T-helper 9 cell (primary cell): ENCODE results near the gene NPHP4.

Experiments used
- DNase-seq: peaks from one replicate; pipeline ENCODE4 v3.0.0-alpha.2; 2020

NPHP4 gene

GRCh38 chr1:5888606-5889211, 103.5 kb downstream of the NPHP4 start:
- DNase-seq: no peak

DNA sequence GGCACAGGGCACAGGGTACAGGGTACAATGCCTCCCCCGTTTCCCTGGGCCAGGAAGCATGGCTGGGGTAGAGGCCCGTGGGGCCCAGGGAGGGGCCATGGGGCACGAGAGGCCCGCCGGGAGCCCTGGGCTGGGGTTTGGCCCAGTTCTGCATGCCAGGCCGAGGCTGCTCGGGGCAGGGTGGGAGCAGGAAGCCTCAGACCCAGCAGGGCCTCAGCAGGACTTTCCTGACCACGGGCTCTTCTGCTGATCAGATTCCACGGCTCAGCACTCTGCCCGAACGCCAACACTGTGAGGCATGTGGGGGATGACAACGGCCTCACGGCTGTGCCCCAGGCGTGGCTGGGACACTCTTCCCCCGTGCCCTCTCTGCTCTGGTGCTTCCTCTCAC, 104.3 kb downstream of the NPHP4 start:
- no peak for DNase-seq

- DNase-seq: no peak
These were observed 104.8 kb downstream of the NPHP4 start for GRCh38 chr1:5887349-5887970.

DNA sequence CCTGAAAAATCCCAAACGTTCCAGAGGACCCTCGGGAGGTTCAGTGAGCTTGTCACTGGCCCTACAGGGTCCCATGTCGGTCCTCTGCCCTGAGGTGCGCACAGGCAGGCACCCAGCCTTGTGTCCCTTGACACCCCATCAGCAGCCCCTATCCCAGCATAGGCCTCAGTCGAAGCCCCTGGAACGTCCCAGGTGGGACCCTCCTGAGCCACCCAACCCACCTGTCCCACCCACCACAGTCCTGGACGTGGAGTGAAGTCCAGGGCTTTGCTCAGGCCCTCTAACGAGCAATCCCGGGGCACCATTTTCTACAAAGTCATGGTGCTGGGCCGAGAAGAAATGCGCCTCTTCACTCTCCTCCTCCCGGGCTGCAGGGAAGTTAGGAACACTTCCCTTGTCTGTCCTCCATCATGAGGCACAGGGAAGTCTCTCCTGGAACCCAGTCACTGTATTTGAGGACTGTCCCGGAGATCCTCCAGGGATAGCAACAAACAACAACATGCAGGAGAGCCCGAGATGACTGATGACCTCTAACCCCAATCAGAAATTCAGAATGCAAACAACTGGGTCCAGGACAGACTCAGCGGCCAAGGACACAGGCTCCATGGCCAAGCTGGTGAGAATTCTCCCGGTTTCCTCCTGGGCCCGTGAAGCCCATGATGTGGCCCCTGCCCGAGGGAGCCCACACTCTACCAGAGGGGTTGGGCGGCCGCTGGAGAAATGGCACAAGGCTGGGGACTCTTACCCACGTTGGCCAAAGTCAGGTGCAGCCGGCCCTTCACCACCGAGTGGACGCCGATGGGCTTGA, 105.5 kb downstream of the NPHP4 start:
- DNase-seq: no peak

DNA sequence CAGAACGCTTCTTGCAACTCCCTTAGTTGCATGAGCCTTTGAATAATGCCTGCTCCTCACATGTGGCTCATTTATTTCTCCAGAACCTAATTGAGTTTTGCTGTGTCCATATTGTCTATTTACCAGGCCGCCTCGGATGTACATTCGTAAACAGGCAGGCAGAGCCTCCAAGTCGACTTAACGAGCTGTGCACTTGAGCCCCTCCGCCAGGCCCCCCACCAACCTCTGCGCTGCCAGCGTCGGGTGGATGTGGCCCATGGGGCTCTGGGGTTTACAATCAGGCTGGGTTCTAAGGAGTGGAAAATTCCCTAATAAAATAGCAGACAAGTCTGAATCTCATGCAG, 106.1 kb downstream of the NPHP4 start:
- no peak for DNase-seq

DNA sequence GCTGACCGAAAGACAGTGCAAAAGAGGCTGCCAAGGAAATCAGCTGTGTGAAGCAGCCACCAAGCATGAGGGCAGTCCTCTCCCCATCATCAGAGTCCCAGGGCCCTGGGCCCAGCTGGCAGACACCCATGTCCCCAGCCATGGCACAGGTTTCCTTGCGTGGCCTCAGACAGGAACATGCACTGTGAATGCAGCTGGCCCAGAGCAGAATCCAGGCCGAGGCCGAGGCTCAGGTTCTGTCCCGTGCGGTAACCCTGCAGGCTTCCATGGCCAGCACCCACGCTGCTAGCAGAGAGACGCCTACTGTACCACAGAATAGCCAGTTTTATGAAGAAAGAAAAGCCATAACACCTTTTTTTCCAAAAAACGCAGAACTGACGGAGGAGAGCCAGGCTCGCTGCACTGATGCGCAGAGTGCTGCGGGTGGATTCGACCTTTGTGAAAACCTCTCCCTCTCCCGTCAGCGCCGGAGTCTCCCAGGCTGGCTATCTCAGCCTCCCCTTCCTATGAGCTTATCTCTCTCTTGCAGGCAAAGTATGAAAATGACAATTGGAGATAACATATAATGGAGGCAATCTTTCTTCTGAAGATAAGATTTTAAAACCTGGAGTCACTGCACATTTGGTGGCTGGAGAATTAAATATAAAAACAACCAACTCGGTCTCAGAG, 106.6 kb downstream of the NPHP4 start:
- no peak for DNase-seq

DNA sequence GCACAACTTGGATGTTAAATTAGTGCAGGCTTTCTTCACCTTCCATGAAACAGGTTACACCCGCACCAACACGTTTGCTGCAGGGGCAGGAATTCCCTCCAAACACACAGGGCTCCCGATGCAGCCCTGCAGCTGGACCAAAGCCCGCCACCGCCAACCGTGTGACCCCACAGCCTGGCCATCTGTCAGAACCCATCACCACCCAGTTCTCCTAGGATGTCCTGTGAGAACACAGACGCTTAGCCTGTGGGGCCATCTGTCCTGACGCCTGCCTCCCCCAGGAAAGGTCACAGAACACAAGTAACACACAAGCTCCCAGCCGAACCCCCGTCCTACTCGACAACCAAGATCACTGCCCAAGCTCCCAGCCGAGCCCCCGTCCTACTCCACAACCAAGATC, 108.1 kb downstream of the NPHP4 start:
- DNase-seq: no peak

DNA sequence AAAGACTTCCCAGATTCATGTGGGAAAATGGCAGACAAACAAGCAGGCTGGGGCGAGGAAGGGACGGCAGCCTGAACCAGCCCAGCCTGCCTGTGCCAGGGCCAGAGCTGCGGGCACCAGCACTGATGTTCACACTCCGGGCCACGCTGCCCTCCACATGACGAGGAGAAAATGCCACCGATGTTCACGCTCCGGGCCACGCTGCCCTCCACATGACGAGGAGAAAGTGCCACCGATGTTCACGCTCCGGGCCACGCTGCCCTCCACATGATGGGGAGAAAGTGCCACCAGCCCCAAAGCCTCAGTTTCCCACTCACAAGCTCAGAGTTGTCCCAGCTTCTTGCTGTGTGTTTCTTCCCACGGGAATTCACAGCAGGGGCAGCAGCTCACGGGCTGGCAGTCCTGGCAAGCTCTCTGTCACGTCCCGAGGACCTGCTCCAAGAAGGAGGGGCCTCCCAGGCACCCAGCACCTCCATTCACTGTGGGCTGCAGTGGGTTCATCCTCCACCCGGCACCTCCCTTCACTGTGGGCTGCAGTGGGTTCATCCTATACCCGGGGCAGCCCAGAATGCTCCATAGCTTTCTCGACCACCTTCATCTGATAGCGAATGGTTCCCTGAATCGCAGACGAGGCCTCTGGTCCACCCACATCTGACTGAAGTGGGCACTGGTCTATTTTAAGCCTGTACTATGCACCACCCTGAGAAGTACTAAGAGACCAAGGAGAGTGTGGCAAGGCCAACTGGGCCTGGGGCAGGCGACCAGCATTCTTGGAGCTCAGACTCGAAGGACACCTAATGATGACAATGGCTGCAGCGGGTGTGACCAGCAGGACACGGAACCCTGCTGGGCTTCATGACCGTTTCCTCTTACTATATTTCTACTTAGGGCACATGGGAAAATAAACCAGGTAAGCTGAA, 108.8 kb downstream of the NPHP4 start:
- DNase-seq: no peak

DNA sequence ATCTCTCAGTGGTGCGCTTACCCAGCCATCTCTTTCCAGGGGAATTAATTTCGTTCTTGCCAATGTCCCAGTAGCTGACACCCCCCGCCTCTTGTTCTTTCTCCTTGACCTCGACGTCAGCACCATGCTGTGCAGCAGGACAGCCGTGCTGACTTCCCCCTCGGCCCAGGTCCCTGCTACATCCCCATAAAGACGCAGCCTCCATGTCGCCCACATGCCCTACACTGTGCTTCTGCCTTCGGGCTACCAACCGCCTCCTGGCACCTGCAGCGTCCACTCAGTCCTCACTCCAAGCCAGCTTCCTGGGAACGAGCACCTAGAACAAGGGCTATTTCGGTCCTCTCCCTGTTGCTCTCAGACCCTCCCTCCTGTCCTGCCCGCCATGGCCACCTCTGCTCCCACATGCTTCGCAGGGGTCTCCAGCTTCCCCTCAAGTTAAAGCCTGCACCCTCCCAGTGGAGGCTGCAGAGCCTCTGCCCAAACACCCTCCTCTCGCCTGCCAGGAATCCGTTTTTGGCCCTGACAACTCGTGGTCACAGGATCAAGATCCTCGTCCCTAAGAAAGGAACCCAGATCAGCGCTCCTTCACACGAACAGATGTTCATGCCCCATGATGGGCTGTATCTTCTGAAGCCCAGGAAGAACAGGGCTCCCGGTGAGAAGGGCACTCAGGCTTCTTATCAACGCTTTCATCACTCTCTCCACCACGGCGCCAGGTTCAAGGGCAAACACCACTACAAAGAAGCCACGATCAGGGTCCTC, 109.7 kb downstream of the NPHP4 start:
- no peak for DNase-seq

GRCh38 chr1:5881526-5882222, 110.6 kb downstream of the NPHP4 start:
- DNase-seq: no peak

GRCh38 chr1:5880630-5881405, 111.4 kb downstream of the NPHP4 start:
- DNase-seq: no peak

GRCh38 chr1:5879421-5879820, 112.8 kb downstream of the NPHP4 start:
- no peak for DNase-seq

GRCh38 chr1:5878971-5879370, 113.3 kb downstream of the NPHP4 start:
- no peak for DNase-seq

- no peak for DNase-seq
These were observed 114.3 kb downstream of the NPHP4 start for GRCh38 chr1:5877683-5878530.

GRCh38 chr1:5877001-5877400, 115.2 kb downstream of the NPHP4 start:
- no peak for DNase-seq

DNA sequence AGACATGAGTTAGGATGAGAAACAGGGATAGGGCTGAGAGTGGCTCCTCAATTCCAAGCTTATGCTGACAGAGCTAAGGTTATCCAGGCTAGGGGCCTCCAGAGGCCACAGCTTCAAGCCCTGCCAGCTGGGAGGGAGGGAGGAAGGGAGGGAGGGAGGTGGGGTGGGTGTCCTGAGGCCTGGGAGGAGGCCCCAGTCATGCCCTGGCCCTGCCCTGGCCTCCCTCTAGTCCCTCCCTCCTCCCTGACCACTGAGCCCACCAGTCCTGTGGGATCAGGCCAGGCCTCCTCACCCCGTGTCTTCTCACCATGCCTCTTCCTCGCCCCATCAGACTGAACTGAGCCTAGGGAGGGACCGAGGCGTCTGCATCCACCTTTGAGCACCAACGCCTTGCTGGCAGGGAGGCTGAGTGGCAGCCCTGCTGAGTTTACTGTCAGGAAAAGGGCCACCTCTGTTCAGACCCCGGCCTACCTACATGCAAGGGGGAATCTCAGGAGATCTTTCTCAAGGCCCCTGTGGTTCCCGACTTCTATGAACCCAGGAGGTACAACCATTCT, 116.1 kb downstream of the NPHP4 start:
- DNase-seq: no peak

GRCh38 chr1:5875345-5875910, 116.8 kb downstream of the NPHP4 start:
- DNase-seq: no peak

GRCh38 chr1:5874416-5875110, 117.7 kb downstream of the NPHP4 start:
- no peak for DNase-seq
